GM18861 (cell line): ENCODE results near the gene ZNF595.
A peak's percentile ranks its signal among the peaks of the same experiment; 100 is the strongest.
"Not testable (repeated sequence)": the region's sequence is repeated elsewhere in the genome, so short reads cannot be mapped to it uniquely, and the experiment has no call there.

Experiments
- ATAC-seq: cut with Tn5 transposase; IDR thresholded peaks from one replicate; pipeline ENCODE4 v1.9.1; 2021; ENCODE audit not compliant: unreplicated experiment

The ZNF595 gene

GRCh38 chr4:85951-86350 is 32.8 kb downstream of the ZNF595 start:
- ATAC-seq, result no peak

DNA sequence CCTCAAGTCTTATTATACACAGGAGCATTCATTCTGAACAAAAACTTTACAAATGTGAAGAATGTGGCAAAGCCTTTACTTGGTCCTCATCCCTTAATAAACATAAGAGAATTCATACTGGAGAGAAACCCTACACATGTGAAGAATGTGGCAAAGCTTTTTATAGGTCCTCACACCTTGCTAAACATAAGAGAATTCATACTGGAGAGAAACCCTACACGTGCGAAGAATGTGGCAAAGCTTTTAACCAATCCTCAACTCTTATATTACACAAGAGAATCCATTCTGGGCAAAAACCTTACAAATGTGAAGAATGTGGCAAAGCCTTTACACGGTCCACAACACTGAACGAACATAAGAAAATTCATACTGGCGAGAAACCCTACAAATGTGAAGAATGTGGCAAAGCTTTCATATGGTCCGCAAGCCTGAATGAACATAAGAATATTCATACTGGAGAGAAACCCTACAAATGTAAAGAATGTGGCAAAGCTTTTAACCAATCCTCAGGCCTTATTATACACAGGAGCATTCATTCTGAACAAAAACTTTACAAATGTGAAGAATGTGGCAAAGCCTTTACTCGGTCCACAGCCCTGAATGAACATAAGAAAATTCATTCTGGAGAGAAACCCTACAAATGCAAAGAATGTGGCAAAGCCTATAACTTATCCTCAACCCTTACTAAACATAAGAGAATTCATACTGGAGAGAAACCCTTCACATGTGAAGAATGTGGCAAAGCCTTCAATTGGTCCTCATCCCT is 33.6 kb downstream of the ZNF595 start:
- not testable (repeated sequence) for ATAC-seq

- no peak for ATAC-seq
Measured at GRCh38 chr4:98386-98785, 45.3 kb downstream of the ZNF595 start.

- no peak for ATAC-seq
Measured at GRCh38 chr4:99863-100262, 46.7 kb downstream of the ZNF595 start.

- no peak for ATAC-seq
Measured at GRCh38 chr4:107083-107443, 53.9 kb downstream of the ZNF595 start.

DNA sequence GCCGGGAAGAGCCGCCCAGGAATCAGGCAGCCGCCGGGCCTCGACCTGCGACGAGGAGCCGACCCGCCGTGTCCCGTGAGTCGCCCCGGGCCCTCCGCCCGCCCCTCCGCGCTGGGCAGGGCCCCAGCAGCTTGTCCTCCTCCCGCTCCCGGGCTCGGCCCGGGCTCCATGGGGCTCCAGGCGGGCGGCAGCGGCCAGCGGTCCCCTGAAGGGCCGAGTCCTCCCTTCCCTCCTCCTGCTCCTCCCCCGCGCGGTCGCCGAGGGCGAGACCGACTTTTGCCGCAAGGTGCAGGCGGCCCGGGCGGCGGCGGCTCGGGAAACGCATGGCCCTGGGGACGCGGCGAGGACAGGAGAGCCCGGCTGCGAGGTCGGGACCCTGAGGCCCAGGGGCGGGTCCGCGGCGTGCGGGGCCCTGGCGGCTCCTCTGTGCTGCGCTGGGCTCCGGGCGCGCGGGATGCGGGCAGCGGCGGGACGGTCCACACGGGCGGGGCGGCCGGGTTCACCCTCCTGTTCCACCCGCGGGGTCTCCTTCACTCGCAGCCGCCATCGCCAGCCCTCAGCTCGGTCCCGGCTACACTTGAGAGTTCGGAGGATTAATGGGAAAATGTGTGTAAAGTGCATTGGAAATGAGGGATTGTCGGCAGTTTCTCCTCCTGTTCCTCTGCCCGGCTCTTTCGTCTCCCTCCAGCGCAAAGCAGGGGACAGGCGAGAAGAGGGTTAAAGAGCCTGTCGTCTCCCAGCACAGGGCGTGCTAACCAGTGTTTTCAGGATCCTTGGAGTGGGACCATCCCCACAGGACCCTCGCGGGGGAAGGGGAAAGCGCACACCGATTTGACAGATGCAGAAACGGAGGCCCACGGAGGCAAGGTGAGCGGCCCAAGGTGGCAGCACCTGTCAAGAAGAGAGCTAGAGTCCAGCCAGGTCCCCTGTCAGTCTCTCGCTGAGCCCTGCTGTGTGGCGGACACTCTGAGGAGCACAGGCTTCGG is 54.6 kb downstream of the ZNF595 start:
- ATAC-seq, result no peak

- ATAC-seq, result no peak
Measured at GRCh38 chr4:112771-113170, 59.6 kb downstream of the ZNF595 start.

DNA sequence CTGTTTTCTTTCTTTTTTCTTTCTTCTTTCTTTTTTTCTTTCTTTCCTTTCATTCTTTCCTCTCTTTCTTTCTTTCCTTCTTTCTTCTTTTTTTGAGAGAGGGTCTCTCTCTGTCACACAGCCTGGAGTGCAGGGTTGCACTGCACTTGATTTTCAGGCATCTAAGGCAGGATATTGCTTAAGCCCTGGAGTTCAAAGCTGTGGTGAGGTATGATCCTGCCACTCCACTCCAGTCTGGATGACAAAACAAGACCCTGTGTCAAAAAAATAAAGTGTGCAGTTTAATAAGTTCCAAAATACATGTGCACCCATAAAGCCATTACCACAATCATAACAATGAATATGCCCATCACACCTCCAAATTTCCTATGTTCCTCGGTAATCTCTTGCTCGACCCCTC is 60.6 kb downstream of the ZNF595 start:
- no peak for ATAC-seq

DNA sequence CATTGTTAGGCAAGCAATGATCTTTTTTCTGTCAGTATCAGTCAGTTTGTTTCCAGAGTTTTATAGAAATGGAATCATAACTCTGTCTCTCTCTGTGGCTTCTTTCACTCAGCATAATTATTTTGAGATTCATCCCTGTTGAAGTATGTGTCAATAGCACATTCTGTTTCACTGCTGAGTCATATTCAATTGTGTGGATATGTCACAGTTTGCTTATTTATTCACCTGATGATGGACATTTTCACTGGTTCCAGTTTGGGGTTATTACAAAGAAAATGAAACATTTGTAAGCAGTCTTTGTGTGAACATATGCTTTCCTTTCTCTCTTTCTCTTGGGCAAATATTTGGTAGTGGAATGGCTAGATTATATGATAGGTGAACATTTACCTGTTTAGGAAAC is 61.0 kb downstream of the ZNF595 start:
- ATAC-seq, result no peak

DNA sequence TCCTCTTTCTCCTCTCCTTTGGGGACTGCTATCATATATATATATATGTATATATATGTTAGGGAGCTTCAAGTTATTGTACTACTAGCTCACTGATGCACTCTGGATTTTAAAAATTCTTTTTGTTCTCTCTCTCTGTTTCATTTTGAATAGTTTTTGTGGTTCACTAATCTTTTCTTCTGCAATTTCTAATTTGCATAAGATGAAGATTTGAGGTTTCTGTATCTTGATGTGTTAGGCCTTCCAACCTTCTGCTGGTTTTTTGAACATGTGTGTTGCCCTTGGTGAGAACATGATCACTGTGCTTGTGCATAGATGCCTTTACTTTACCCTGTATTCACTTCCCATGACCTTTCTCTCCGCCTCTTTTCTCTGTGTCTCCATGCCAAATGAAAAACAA is 63.4 kb downstream of the ZNF595 start:
- no peak for ATAC-seq

GRCh38 chr4:120616-121015 is 67.5 kb downstream of the ZNF595 start:
- ATAC-seq, result no peak

- ATAC-seq, result no peak
Measured at GRCh38 chr4:121408-122084, 68.4 kb downstream of the ZNF595 start.

- ATAC-seq, result not testable (repeated sequence)
Measured at GRCh38 chr4:123922-124274, 70.8 kb downstream of the ZNF595 start.

- peak; percentile 97 for ATAC-seq
Measured at GRCh38 chr4:124275-125081, 71.4 kb downstream of the ZNF595 start, which contains the start of gene ZNF718. Gene ZNF718, plus strand, starts transcription at chr4:124501. Its CDS starts 170 bp downstream, at chr4:124671.

- no peak for ATAC-seq
Measured at GRCh38 chr4:125091-125771, 72.1 kb downstream of the ZNF595 start.

DNA sequence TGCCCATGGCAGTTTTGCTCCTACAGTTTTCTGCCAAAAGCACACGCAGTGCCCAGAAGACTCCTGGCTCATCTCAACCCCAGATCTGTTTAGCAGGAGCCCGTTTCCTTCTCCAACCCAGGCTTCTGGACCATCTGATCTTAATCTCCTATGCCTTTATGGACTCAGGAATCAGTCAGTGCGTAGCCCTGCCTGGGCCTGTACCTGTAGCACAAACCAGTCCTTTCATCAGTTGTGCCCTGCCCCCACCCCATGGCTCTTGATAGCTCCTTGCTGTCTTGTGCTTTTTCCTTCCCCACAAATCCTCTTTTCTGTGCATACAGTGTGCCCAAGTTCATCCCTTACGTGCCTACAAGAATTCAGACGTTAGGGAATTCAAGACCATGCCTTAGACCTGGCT is 72.7 kb downstream of the ZNF595 start:
- no peak for ATAC-seq

DNA sequence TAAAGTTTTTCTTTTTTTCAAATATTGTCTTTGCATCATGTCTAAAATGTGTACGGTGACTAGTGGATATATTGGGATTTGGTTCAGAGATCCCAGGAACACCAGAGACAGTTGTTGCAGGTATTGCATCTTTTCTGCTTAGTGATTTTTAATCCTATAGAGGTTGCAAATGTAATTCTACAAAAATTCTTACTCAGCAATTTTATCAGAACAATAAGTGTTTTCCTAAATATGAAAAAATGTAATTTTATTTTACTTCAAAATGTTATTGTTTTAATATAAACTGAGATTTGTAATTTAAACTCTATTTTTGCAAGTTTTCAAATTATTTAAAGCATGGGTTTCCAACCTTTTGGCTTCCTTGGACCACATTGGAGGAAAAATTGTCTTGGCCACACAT is 79.4 kb downstream of the ZNF595 start:
- ATAC-seq, result no peak
